Mucosa of stomach (tissue), 1 donor: ENCODE measurements around the gene CLSTN2.

Experiments used
- H3K27me3 ChIP-seq: one replicate; pipeline ENCODE4 v1.7.0; 2013; ENCODE audit warnings: mild to moderate bottlenecking, low read length; ENCODE audit not compliant: control insufficient read depth, insufficient read depth
- H3K36me3 ChIP-seq: one replicate; pipeline ENCODE4 v1.7.0; 2013; ENCODE audit warnings: low read length; ENCODE audit not compliant: control insufficient read depth, insufficient read depth
- H3K4me1 ChIP-seq: one replicate; pipeline ENCODE4 v1.7.0; 2013; ENCODE audit warnings: mild to moderate bottlenecking, low read length; ENCODE audit not compliant: control insufficient read depth, insufficient read depth
- H3K4me3 ChIP-seq: one replicate; pipeline ENCODE4 v1.7.0; 2013; ENCODE audit warnings: low read length
- H3K9ac ChIP-seq: one replicate; pipeline ENCODE4 v1.7.0; 2013; ENCODE audit warnings: mild to moderate bottlenecking, low read length, moderate library complexity
- H3K9me3 ChIP-seq: one replicate; pipeline ENCODE4 v1.7.0; 2013; ENCODE audit warnings: mild to moderate bottlenecking, low read length, moderate library complexity; ENCODE audit not compliant: control insufficient read depth
- donor health status: Pancreatic carcinoma.

The CLSTN2 gene

DNA sequence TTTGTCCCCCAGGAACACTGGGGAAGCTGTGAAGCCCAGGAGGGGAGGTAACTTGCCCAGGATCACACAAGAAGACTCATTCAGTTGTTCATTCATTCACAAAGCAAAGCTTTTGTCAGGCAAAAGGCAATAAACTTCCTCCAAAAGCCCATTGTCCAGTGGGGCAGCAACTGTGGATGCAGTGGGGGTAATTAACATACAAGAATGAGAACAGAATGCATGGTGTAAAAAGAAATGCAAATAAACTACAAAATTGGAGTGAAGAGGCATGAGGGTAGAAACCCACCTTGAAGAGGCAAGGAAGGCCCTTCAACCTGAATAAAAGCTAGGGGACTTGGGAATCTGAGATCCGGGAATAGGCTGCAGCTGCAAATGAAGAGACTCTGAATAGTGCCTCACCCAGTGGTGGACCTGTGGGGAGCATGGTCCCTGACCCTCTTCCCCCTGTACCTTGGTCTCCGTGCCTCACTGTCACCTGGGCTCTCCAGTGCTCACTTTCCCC, 363.6 kb downstream of the CLSTN2 start:
- H3K4me3 ChIP-seq = no peak overlapping the region
- H3K9ac ChIP-seq = no peak overlapping the region
- no peaks in the 10 kb centered on the region for H3K36me3 ChIP-seq
- H3K9me3 ChIP-seq = no peaks in the 10 kb centered on the region
- H3K27me3 ChIP-seq = no peaks in the 10 kb centered on the region
- no peaks in the 10 kb centered on the region for H3K4me1 ChIP-seq

GRCh38 chr3:140303875-140304274, 368.9 kb downstream of the CLSTN2 start:
- Histone ChIP-seq H3K9ac (no peak overlapping the region), H3K27me3 (no peaks in the 10 kb centered on the region), H3K4me3 (no peak overlapping the region), H3K36me3 (no peaks in the 10 kb centered on the region), H3K4me1 (no peaks in the 10 kb centered on the region), H3K9me3 (no peaks in the 10 kb centered on the region)

DNA sequence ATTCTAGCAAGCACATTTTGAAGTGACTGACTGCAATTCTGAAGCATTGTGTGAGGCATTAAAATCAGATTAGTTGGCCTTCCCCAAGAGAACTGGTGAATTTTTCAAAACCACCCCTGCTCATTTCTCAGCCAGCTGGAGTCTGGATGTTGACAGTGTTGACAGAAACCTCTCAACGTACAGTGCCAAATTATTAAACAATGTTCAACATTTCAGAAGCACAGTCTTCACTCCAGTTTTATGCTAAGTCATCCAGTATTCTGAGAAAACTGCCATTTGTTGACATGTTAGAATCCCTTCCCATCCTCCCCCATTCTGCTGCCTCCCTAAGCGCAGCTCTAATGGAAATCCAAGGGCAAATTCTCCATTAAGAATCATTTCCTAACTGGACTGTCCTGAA, 373.6 kb downstream of the CLSTN2 start:
- H3K36me3 ChIP-seq = no peaks in the 10 kb centered on the region
- H3K9ac ChIP-seq = no peak overlapping the region
- H3K4me3 ChIP-seq = no peak overlapping the region
- H3K27me3 ChIP-seq = no peaks in the 10 kb centered on the region
- H3K4me1 ChIP-seq = no peaks in the 10 kb centered on the region
- no peaks in the 10 kb centered on the region for H3K9me3 ChIP-seq

DNA sequence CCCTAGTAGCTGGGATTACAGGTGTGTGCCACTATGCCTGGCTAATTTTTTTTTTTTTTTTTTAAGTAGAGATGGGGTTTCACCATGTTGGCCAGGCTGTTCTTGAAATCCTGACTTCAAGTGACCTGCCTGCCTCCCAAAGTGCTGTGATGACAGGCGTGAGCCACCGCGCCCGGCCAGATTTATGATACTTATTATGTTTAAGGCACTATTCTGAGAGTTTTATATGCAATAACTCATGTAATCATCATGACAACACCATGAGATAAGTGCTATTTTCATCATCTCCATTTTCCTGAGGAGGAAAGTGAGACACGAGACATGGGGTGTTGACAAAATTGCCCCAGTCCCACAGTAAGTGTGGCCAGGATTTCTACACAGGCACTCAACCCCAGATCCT, 376.4 kb downstream of the CLSTN2 start:
- Histone ChIP-seq H3K36me3 (no peaks in the 10 kb centered on the region), H3K9me3 (no peaks in the 10 kb centered on the region), H3K27me3 (no peaks in the 10 kb centered on the region), H3K9ac (no peak overlapping the region), H3K4me1 (no peaks in the 10 kb centered on the region), H3K4me3 (no peak overlapping the region)

DNA sequence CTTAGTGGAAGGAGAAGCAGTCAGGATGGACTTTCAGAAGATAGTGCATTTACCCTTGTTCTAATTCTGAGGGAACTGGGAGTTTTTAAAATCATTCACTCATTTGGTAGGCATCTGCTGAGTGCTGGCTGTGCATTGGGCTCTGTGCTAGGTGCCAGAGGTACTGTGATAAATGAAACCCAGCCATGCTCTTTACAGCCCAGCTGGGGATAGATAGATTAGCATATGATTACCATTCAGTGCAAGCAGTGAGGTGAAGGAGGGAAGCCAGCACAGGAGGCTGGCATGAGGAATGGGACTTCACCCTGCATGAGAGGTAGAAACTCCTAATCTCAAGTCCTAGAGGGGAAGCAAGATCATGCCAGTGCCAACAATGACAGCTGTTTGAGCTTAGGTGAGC, 381.0 kb downstream of the CLSTN2 start:
- Histone ChIP-seq H3K36me3 (no peaks in the 10 kb centered on the region), H3K4me3 (no peak overlapping the region), H3K27me3 (no peaks in the 10 kb centered on the region), H3K9ac (no peak overlapping the region), H3K4me1 (no peaks in the 10 kb centered on the region), H3K9me3 (no peaks in the 10 kb centered on the region)

DNA sequence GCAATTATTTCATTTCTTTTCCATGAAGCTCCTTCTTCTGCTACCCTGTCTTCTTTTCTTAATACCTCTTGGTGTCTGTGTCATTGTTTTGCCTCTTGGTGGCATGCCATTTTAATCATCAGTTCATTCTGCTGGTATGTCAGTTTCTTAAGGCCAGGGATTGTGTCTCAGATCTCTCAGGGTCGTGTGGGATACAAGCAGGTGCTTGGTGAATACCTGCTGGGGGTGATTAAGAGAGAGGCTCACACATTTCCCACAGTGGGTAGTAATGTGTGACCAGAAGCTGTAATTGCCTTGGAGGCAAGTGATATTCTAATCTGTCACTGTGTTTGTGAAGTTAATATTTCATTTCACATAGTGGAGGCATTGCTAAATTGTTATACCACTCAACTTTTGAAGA, 381.5 kb downstream of the CLSTN2 start:
- Histone ChIP-seq H3K27me3 (no peaks in the 10 kb centered on the region), H3K9ac (no peak overlapping the region), H3K9me3 (no peaks in the 10 kb centered on the region), H3K4me3 (no peak overlapping the region), H3K4me1 (no peaks in the 10 kb centered on the region), H3K36me3 (no peaks in the 10 kb centered on the region)

- no peaks in the 10 kb centered on the region for H3K4me1 ChIP-seq
- H3K4me3 ChIP-seq = no peak overlapping the region
- no peaks in the 10 kb centered on the region for H3K27me3 ChIP-seq
- no peaks in the 10 kb centered on the region for H3K36me3 ChIP-seq
- no peak overlapping the region for H3K9ac ChIP-seq
- H3K9me3 ChIP-seq = no peaks in the 10 kb centered on the region
Observed at GRCh38 chr3:140316868-140317400, 381.9 kb downstream of the CLSTN2 start.

GRCh38 chr3:140319739-140320138, 384.8 kb downstream of the CLSTN2 start:
- no peak overlapping the region for H3K9ac ChIP-seq
- no peaks in the 10 kb centered on the region for H3K9me3 ChIP-seq
- no peaks in the 10 kb centered on the region for H3K4me1 ChIP-seq
- H3K4me3 ChIP-seq = no peak overlapping the region
- H3K36me3 ChIP-seq = no peaks in the 10 kb centered on the region
- no peaks in the 10 kb centered on the region for H3K27me3 ChIP-seq

DNA sequence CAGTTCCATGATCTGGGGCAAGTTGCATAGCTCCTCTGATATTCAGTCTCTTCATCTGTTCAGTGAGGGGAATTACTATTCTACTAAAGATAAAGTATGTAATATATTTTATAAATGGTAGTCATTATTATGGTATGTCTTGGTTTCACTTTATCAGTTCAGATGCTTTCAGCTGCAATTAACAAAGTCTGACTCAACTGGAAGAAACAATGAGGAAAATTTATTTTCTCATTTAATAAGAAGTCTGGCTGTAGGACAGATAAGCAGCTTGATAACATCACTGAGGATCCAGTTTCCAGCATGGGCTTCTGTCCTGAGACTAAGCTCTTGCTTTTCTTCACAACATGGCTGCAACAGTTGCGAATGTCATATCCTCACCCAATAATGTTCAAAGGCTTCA, 388.6 kb downstream of the CLSTN2 start:
- Histone ChIP-seq H3K36me3 (no peaks in the 10 kb centered on the region), H3K9ac (no peak overlapping the region), H3K4me1 (no peaks in the 10 kb centered on the region), H3K27me3 (no peaks in the 10 kb centered on the region), H3K9me3 (no peaks in the 10 kb centered on the region), H3K4me3 (no peak overlapping the region)

DNA sequence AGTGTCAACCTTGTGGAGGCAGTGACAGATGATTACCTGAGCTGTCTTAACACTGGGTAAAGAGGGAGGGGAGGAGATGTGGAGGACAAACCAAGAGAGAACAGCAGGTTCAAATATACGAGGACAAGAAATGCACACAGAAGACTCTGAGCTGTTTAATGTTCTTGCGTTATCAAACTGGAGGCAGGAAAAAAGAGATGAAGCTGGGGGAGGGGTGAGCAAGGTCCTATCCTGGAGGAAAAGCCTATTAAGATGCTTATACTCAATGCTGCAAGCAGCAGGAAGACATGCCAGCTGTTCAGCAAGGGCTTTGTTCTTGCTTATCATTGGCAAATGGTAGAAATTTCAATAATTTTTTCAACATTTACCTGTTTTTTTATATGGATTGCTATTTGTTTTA, 397.1 kb downstream of the CLSTN2 start:
- H3K9me3 ChIP-seq = no peaks in the 10 kb centered on the region
- no peaks in the 10 kb centered on the region for H3K4me1 ChIP-seq
- H3K9ac ChIP-seq = no peak overlapping the region
- H3K36me3 ChIP-seq = no peaks in the 10 kb centered on the region
- no peaks in the 10 kb centered on the region for H3K27me3 ChIP-seq
- H3K4me3 ChIP-seq = no peak overlapping the region

GRCh38 chr3:140334132-140334929, 399.3 kb downstream of the CLSTN2 start:
- Histone ChIP-seq H3K9me3 (no peaks in the 10 kb centered on the region), H3K4me1 (no peaks in the 10 kb centered on the region), H3K27me3 (no peaks in the 10 kb centered on the region)

GRCh38 chr3:140336465-140336864, 401.5 kb downstream of the CLSTN2 start:
- Histone ChIP-seq H3K4me3 (no peak overlapping the region), H3K27me3 (no peaks in the 10 kb centered on the region), H3K4me1 (no peaks in the 10 kb centered on the region), H3K9ac (no peak overlapping the region), H3K36me3 (no peaks in the 10 kb centered on the region), H3K9me3 (no peaks in the 10 kb centered on the region)

More at GRCh38 chr3:140334132-140334929, 399.3 kb downstream of the CLSTN2 start:
- Histone ChIP-seq H3K9ac (no peak overlapping the region), H3K4me3 (no peak overlapping the region), H3K36me3 (no peaks in the 10 kb centered on the region)
